IMR-90 (cell line): ENCODE data around the gene STYXL1. TPM values are rescaled to one million over a fixed set of nuclear protein-coding genes. Genes with fewer than 3 reads are reported as not detected.

Source experiments
- ATAC-seq: fragments of 200-7000 bp; cut with Tn5 transposase; 2 replicates; pipeline ENCODE4 v1.9.1; 2020; ENCODE audit warnings: low read depth, mild to moderate bottlenecking, moderate library complexity
- BruUV-seq: library from RNA; stranded (reverse); fragments of 400-500 nt; replicated peaks from 2 replicates; lab custom pipeline; 2021; lab: Mats Ljungman, UMichigan
- CTCF ChIA-PET: fragments of 300-600 bp; formaldehyde crosslinking; extraction: SDS; loops from one replicate; lab custom pipeline; 2021; ENCODE audit warnings: antibody characterized with exemption; lab: Yijun Ruan, JAX
- POLR2A ChIA-PET: fragments of 300-600 bp; sonication (Branson Sonifier 250); formaldehyde crosslinking; loops from one replicate; lab custom pipeline; 2022; ENCODE audit warnings: antibody characterized with exemption; ENCODE audit not compliant: unreplicated experiment; lab: Charles Lee
- DNase-seq: peaks from one replicate; pipeline ENCODE4 v3.0.0; 2013
- H2AFZ ChIP-seq: replicated peaks from 2 replicates; pipeline ENCODE3; 2013; ENCODE audit warnings: low read length, mild to moderate bottlenecking; ENCODE audit not compliant: poor library complexity
- H2AK5ac ChIP-seq: 2 replicates; pipeline ENCODE4 v1.6.1; 2013; ENCODE audit warnings: low read depth, low read length, inconsistent platforms
- H2AK9ac ChIP-seq: replicated peaks from 2 replicates; pipeline ENCODE3; 2013; ENCODE audit warnings: mild to moderate bottlenecking, low read depth, low read length, moderate library complexity; ENCODE audit not compliant: poor library complexity
- H2BK120ac ChIP-seq: 2 replicates; pipeline ENCODE4 v1.6.1; 2013; ENCODE audit warnings: low read depth, low read length, inconsistent platforms
- H2BK15ac ChIP-seq: 3 replicates; pipeline ENCODE4 v1.6.1; 2013; ENCODE audit warnings: low read depth, low read length, inconsistent platforms
- H2BK20ac ChIP-seq: 2 replicates; pipeline ENCODE4 v1.6.1; 2013; ENCODE audit warnings: low read depth, mild to moderate bottlenecking, inconsistent platforms, low read length, moderate library complexity
- H2BK5ac ChIP-seq: 2 replicates; pipeline ENCODE4 v1.6.1; 2013; ENCODE audit warnings: mild to moderate bottlenecking, low read depth, low read length, inconsistent platforms; ENCODE audit not compliant: poor library complexity, severe bottlenecking
- H3K14ac ChIP-seq: replicated peaks from 2 replicates; pipeline ENCODE4 v1.6.1; 2013; ENCODE audit warnings: low read depth, low read length, inconsistent platforms
- H3K18ac ChIP-seq: 2 replicates; pipeline ENCODE4 v1.6.1; 2013; ENCODE audit warnings: low read depth, low read length, control low read depth
- H3K23ac ChIP-seq: 2 replicates; pipeline ENCODE4 v1.6.1; 2013; ENCODE audit warnings: low read depth, low read length, inconsistent platforms
- H3K27ac ChIP-seq: 2 replicates; pipeline ENCODE4 v1.5.1; 2013; ENCODE audit warnings: mild to moderate bottlenecking, control low read depth, low read length; ENCODE audit not compliant: insufficient read depth
- H3K27me3 ChIP-seq: 2 replicates; pipeline ENCODE4 v1.6.1; 2013; ENCODE audit warnings: low read length; ENCODE audit not compliant: control insufficient read depth, insufficient read depth
- H3K36me3 ChIP-seq: 2 replicates; pipeline ENCODE4 v1.6.1; 2013; ENCODE audit warnings: low read length, mixed read lengths; ENCODE audit not compliant: control insufficient read depth, insufficient read depth
- H3K4ac ChIP-seq: 2 replicates; pipeline ENCODE4 v1.6.1; 2013; ENCODE audit warnings: low read depth, low read length, inconsistent platforms
- H3K4me1 ChIP-seq: 2 replicates; pipeline ENCODE4 v1.6.1; 2013; ENCODE audit warnings: low read length, mixed read lengths; ENCODE audit not compliant: control insufficient read depth, insufficient read depth
- H3K4me2 ChIP-seq: 2 replicates; pipeline ENCODE4 v1.6.1; 2013; ENCODE audit warnings: low read depth, mild to moderate bottlenecking, control low read depth, low read length, moderate library complexity
- H3K4me3 ChIP-seq: 2 replicates; pipeline ENCODE4 v1.5.1; 2013; ENCODE audit warnings: low read depth, mild to moderate bottlenecking, control low read depth, low read length, moderate library complexity; ENCODE audit not compliant: insufficient read depth
- H3K56ac ChIP-seq: 2 replicates; pipeline ENCODE4 v1.6.1; 2013; ENCODE audit warnings: low read length, inconsistent platforms; ENCODE audit not compliant: insufficient read depth; ENCODE audit errors: extremely low read depth
- H3K79me1 ChIP-seq, 2 experiments: 2 replicates each; pipeline ENCODE4 v1.6.1; 2013; ENCODE audit warnings: low read length in 2 of 2, inconsistent platforms in 1 of 2, low read depth in 1 of 2
- H3K9ac ChIP-seq: 2 replicates; pipeline ENCODE4 v1.6.1; 2013; ENCODE audit warnings: low read depth, low read length, control low read depth
- H3K9me1 ChIP-seq: 2 replicates; pipeline ENCODE4 v1.6.1; 2013; ENCODE audit warnings: low read length, inconsistent platforms; ENCODE audit not compliant: insufficient read depth
- H3K9me3 ChIP-seq: 2 replicates; pipeline ENCODE4 v1.6.1; 2013; ENCODE audit warnings: low read length; ENCODE audit not compliant: control insufficient read depth, insufficient read depth
- H4K20me1 ChIP-seq: 2 replicates; pipeline ENCODE4 v1.6.1; 2013; ENCODE audit warnings: low read length, inconsistent platforms; ENCODE audit not compliant: insufficient read depth
- H4K5ac ChIP-seq: 2 replicates; pipeline ENCODE4 v1.6.1; 2013; ENCODE audit warnings: mild to moderate bottlenecking, low read depth, low read length, control low read depth
- H4K8ac ChIP-seq, 2 experiments: 2 replicates each; pipeline ENCODE4 v1.6.1; 2013; ENCODE audit warnings: low read depth in 2 of 2, low read length in 2 of 2, control low read depth in 1 of 2, inconsistent platforms in 1 of 2
- H4K91ac ChIP-seq: 2 replicates; pipeline ENCODE4 v1.6.1; 2013; ENCODE audit warnings: low read depth, low read length, inconsistent platforms; ENCODE audit not compliant: insufficient read depth
- MXI1 ChIP-seq: IDR thresholded peaks from 2 replicates; pipeline ENCODE4 v1.6.1; 2012; ENCODE audit warnings: low read depth, mild to moderate bottlenecking, low read length, moderate library complexity, borderline replicate concordance
- WGBS, 2 experiments: methylation state at CpG; one replicate each; pipeline versions ENCODE4 v1.1.5 to v1.1.7; 2013; ENCODE audit warnings: missing lambda C conversion rate in 2 of 2; ENCODE audit not compliant: insufficient read length in 1 of 2; ENCODE audit errors: extremely low coverage in 2 of 2; 5-methylcytosine and 5-hydroxymethylcytosine counted together
- dilution Hi-C: fragments of 300-500 bp; cut with HindIII; formaldehyde crosslinking; loops from one replicate; pipeline ENCODE4 v1.14.3; 2018; ENCODE audit warnings: low sequenced_read_pairs; ENCODE audit not compliant: unreplicated experiment
- in situ Hi-C: fragments of 300-500 bp; cut with MboI; formaldehyde crosslinking; loops from 3 replicates; pipeline ENCODE4 v1.14.3; 2019; ENCODE audit warnings: low sequenced_read_pairs, inconsistent platforms, mixed read lengths
- intact Hi-C: fragments of 100-400 bp; cut with micrococcal nuclease; formaldehyde crosslinking; loops from 2 replicates; pipeline ENCODE4 v1.10.0; 2022
- polyA plus RNA-seq, 3 experiments: library from polyadenylated mRNA; depleted of rRNA; stranded (reverse); fragments of >200 nt; gene quantifications; 2 replicates each; pipeline ENCODE4 v1.2.3, GENCODE V29; 2012; ENCODE audit warnings: low replicate concordance in 1 of 3
- total RNA-seq: library from RNA; depleted of rRNA; stranded (reverse); fragments of >200 nt; gene quantifications from 2 replicates; pipeline ENCODE4 v1.2.3, GENCODE V29; 2012
- TF ChIP-seq, protein P1 (sequence below): fragments of 150-350 bp; IDR thresholded peaks from 2 replicates; pipeline ENCODE4 v1.6.1; 2017; ENCODE audit warnings: mild to moderate bottlenecking, antibody characterized with exemption, low read length, low read depth

The STYXL1 gene
- total and polyA plus RNA-seq, 2 of the 4 experiments (the other 2 are of a cell fraction): 66.1 to 73.8 TPM

GRCh38 chr7:75969704-75970498 is 77.9 kb downstream of the STYXL1 start:
- H4K5ac ChIP-seq: no peak overlapping the region
- BruUV-seq: no TSS peak
- dilution Hi-C loops (no loop called here), intact Hi-C loops (loop anchor here (10.0 kb wide), 1 partner anchor 55 kb away; the partner anchor contains the start of gene POR), in situ Hi-C loops (no loop called here)
- no peak for ATAC-seq
- H2BK15ac ChIP-seq: no peak overlapping the region
- peak overlapping the region; percentile 18 for H2AFZ ChIP-seq
- H3K36me3 ChIP-seq: peaks cover 17% of the 10 kb centered on the region; the same call in 1 of the 2 replicates
- POLR2A ChIA-PET: interaction anchor here (0.6 kb wide), 1 partner anchor 314 kb away, joined by 3 read pairs; no protein-coding TSS in a partner anchor
- H3K14ac ChIP-seq: no peak overlapping the region
- no peak overlapping the region for H4K8ac ChIP-seq
- H4K91ac ChIP-seq: no peak overlapping the region
- no peaks in the 10 kb centered on the region for H3K9me3 ChIP-seq
- CTCF ChIA-PET: interaction anchor here (0.7 kb wide), 1 partner anchor 9 kb away, joined by 3 read pairs; no protein-coding TSS in a partner anchor
- no peak overlapping the region for H3K56ac ChIP-seq
- no peak overlapping the region for H2AK5ac ChIP-seq
- H3K9ac ChIP-seq: no peak overlapping the region
- no peaks in the 10 kb centered on the region for H4K20me1 ChIP-seq
- no peak overlapping the region for H2BK120ac ChIP-seq
- H3K4me1 ChIP-seq: peaks cover 11% of the 10 kb centered on the region; the same call in 1 of the 2 replicates
- TF ChIP-seq MXI1: no peak
- TF ChIP-seq, protein P1, sequence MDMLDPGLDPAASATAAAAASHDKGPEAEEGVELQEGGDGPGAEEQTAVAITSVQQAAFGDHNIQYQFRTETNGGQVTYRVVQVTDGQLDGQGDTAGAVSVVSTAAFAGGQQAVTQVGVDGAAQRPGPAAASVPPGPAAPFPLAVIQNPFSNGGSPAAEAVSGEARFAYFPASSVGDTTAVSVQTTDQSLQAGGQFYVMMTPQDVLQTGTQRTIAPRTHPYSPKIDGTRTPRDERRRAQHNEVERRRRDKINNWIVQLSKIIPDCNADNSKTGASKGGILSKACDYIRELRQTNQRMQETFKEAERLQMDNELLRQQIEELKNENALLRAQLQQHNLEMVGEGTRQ: peak; percentile 50; the same call in 1 of the 2 replicates
- H3K4ac ChIP-seq: no peak overlapping the region
- H3K4me3 ChIP-seq: no peak overlapping the region
- no peak overlapping the region for H3K4me2 ChIP-seq
- H2AK9ac ChIP-seq: no peak overlapping the region
- no peak for DNase-seq
- no peak overlapping the region for H2BK5ac ChIP-seq
- H3K23ac ChIP-seq: no peak overlapping the region
- H3K27me3 ChIP-seq: no peaks in the 10 kb centered on the region
- 20% methylated on average over 1 of the region's 30 CpGs; no CpG with 5 or more reads in 1 of the 2 experiments for WGBS, 2 experiments
- H3K9me1 ChIP-seq: peaks cover 14% of the 10 kb centered on the region
- no peak overlapping the region for H3K27ac ChIP-seq
- no peak overlapping the region for H3K18ac ChIP-seq
- H3K79me1 ChIP-seq: peaks cover 0 to 37% of the 10 kb centered on the region in 2 experiments; a peak in 3 of 4 replicates
- no peak overlapping the region for H2BK20ac ChIP-seq
